Measurements from ENCODE around the gene SPINK4.

The SPINK4 gene

DNA sequence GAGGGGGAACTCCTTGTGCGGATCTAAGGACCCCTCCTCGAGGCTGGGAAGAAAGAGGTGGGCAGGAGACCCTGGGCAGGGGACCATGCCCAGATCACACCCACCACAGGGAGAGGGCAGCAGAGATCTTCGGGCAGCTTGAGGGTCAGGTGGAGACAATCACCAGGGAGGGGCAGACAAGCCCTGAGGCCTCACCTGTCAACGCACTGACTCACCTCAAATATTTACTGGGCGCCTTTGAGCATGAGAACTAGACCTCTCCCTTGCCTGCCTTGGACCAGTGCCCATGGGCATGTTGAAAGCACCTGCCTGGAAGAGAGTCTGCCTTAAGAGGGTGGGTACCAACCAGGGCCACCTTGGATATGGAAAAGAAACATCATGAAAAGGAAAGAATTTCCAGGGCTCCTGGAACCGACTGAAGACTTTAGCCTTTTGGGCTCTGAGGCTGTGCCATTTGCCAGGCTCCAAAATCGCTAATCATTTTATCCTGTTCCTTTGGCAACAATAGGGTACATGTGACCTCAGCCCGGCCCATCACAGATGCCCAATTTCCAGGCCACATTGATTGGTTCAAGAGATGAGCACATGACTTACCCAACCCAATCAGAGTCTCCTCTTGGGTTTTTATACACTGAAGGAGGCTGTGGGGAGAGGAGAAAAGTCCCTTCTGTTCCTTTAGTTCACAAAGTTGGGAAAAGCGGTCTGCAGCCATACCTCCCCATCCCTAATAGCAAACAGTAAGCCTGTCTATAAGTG, 10.4 kb upstream of the SPINK4 start:
- DNase-seq (ENCODE audit: low read depth in 2 of 2) = no peak

DNA sequence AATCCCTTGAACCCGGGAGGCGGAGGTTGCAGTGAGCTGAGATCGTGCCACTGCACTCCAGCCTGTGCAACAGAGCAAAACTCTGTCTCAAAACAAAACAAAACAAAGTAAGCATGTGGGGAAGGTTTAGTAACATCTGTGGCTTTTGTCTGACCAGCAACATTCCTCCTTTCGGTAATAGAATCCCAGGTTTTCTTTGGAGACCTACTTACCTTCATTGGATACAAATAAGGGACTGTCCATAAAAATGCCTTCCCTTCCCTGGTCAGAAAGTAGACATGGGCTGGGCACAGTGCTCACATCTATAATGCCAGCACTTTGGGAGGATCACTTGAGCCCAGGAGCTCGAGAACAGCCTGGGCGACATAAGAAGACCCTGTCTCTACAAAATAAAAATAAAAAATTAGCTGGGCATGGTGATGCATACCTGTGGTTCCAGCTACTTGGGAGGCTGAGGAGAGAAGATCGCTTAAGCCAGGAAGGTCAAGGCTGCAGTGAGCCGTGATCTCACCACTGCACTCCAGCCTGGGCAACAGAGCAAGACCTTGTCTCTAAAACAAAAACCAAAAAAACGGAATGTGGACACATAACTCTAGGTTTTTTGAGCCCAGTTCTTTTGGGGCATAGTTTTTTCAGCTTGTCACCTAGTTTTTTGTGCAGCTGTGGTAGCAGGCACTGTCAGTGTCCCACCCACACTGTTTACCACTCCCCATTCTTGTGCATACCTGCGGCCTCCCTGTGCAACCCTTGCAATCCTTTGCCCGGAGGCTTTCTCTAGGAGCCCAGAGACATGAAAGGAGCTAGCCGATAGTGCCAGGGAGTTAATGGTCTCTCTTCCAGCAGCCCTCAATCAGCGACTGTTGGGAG, 9.0 kb upstream of the SPINK4 start:
- no peak for DNase-seq (ENCODE audit: low read depth in 2 of 2)

DNA sequence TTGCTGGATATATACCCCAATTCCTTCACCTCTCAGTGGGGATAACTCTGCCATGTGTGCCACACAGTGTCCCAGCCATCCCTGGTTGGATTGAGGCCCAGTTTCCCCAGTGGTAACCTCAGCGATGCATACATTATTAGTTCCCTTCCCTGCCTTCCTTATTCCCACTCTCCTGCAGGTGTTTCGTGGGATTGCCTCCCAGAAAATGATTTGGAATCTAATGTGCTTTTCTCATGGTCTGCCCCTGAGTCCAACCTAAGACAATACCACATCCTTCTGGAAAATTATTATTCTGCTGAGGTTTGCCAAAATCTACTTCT, 8.4 kb upstream of the SPINK4 start:
- DNase-seq (ENCODE audit: low read depth in 2 of 2) = no peak

DNA sequence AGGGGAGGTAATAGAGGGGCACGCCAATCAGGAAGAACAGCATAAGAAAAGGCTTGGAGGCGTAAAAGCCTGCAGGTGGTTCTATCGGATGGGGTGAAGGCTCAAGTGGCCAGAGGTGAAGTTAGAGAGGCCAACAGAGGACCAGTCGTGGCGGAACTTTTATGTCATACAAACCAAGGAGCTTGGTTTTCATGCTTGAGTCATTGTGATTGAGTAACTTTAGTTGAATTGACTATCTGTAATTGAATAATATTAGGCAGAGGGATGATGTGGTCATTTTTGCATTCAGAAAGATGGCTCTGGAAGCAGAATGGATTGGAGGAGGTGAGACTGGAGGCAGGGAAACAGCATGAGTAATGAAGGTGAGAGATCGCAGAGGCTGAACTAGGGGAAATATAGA, 7.2 kb upstream of the SPINK4 start:
- no peak for DNase-seq (ENCODE audit: low read depth in 2 of 2)

DNA sequence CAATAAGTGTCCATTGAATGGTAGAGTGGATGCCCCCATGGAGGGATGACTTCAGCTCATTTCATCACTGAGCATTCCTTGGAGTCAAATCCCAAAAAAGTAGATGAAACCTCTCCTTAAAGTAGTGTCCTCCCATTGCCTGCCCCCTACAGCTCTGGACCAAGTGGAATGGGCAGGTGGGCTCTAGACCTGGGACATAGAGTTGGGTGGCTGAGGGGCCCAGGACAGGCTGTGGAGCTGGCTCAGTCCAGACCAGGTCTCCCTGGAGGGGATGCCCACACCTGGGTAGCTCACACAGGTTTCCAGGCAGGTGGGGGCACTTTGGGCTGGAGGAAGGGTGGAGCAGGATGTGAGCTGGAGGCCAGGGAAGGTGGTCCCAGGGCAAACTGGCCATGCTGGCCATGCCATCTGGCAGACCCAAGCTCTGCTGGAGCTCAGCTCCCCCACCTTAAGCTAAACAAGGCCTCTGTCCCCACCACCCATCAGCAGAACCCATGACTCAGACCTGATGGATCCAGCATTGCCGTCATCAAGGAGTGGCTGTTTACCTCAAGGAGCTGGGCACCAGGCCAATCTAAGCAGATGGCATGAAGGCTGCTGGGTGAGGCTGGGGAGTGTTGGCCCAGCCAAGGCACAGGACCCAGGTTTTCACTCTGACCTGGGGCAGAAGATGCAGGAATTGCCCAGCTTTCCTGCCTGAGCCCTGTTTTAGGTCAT, 6.2 kb upstream of the SPINK4 start:
- DNase-seq (ENCODE audit: low read depth in 2 of 2) = no peak

DNA sequence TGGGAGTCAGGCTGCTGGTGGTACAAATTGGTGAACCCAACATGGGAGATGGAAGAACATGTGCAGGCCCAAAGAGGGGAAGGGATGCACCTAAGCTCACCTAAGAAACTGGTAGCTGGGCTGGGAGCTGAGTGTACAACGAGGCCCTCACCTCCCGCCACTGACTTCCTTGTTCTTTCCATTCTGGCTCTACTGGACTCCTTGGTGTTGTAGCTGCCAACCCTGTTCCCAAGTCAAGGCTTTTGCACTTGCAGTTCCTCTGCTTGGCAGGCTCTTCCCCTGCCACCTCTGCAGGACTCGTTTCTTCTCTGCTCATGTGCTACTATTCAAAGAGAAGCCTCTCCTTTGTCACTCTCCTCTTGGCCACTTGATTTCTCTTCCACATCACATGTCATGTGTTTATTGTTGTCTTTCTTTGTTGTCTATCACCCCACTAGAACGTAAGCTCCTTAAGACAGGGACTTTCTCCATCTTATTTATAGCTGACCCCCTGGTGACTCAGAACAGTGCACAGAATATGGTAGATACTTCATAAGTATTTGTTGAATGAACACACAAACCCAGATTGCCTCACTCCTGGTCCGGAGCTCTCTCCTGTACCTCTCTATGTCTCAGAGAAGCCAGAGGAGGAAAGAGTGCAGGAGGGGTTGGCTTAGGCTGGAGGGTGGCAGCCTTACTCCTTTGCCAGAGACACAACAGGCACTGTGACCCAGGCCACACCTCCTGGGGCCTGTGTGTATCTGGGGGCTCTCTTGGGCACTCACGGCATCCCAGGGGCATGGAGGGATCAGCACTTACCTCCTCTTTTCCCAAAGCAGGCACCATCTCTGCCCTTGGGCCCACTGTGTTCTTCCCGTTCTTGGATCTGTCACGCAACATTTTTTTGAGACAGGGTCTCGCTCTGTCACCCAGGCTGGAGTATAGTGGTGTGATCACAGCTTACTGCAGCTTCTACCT, 5.2 kb upstream of the SPINK4 start:
- no peak for DNase-seq (ENCODE audit: low read depth in 2 of 2)

DNA sequence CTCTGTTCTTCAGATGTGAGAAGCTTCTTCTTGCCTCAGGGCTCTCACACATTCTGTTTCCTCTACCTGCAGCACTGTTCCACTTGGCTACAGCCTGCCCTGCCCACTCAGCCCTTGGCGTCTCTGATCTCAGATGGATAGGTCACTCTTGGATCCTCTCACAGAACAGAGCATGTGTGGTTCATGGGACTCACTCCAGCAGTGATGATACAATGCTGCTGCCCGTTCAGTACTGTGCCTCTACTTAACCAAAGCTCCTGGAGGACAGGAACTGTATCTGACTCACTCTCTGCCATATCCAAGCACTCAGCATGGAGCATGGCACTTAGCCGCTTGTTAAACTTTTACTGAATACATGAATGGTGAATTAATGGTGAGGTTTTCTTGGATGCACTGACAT, 3.4 kb upstream of the SPINK4 start:
- no peak for DNase-seq (ENCODE audit: low read depth in 2 of 2)

DNA sequence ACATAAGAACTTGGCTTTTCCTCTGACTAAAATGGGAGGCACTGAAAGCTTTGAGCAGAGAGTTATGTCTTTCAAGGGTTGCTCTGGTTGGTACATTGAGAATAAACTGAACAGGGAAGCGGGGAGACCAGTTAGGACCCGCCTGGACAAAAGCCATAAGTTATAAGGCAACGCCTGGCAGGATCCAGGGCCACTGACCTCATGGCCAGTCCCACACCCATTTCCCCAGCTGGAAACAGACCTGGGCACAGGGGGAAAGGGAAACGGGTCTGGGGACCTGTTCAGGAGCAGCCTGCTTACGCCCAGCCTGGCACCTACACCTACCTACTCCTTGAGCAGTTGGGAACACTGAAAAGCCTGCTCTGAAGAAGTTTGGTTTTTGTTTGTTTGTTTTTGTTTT, 1.3 kb downstream of the SPINK4 start:
- no peak for DNase-seq (ENCODE audit: low read depth in 2 of 2)

DNA sequence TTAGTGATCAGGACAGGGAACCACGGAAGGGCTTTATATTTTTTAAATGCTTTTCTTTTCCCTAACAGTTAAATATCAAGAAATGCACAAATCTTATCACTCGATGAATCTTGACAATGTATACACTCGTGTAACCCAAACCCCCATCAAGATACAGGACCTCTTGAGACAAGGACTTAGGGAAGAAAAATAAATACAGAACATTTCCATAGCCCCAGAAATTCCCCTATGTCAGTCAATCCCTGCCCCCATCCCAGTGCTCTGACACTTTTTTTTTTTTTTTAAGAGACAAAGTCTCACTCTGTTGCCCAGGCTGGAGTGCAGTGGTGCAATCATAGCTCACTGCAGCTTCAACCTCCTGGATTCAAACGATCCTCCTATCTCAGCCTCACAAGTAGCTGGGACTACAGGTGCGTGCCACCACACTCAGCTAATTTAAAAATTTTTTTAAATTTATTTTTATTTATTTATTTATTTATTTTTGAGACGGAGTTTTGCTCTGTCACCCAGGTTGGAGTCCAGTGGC, 2.7 kb downstream of the SPINK4 start:
- no peak for DNase-seq (ENCODE audit: low read depth in 2 of 2)

DNA sequence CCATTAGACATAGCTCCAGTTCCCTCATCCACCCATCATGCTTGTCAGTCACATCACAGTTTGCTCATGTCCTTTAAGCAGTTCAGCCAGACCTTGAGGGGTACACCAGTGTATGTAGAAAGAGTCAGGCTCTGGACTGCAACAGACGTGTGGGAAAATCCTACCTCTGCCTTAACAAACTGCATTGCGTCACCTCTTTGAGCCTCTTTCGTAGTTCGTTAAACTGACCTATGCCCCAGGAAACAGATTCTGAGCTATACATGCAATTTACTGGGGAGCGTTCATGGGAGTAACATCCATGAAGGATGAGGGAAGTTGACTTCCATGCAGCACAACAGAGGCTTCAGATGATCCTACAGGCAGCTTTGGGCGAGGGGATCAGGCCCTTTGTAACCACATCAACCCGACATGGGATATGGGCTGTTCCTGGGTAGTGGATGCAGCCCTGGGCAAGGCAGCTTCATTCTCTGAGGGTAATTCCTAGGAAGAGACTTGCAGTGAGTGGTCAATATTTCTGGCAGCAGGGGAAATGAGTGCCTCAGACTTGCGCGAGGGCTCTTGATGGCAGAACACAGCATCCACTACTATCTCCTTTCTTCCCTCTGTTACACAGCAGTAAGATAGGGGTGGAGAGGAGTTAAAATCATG, 4.3 kb downstream of the SPINK4 start:
- DNase-seq (ENCODE audit: low read depth in 2 of 2) = no peak

DNA sequence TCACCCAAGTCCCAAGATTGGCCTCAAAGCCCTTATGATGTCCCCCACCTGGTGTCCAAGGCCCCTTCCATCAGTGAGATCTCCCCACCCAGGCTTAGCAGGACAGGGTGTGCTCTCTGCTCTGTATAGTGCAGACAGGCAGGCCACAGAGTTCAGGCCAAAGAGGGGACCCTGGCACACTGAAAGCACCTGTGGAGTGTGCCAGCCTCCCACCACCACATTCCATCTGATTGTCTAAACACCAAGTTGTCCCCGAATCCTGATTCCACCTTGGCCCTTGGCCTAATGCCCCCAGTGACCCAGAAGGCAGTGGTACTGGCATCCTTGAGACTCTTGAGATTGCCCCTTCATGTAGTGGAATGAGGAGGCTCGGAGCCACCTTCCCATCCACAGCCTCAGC, 5.4 kb downstream of the SPINK4 start:
- no peak for DNase-seq (ENCODE audit: low read depth in 2 of 2)

DNA sequence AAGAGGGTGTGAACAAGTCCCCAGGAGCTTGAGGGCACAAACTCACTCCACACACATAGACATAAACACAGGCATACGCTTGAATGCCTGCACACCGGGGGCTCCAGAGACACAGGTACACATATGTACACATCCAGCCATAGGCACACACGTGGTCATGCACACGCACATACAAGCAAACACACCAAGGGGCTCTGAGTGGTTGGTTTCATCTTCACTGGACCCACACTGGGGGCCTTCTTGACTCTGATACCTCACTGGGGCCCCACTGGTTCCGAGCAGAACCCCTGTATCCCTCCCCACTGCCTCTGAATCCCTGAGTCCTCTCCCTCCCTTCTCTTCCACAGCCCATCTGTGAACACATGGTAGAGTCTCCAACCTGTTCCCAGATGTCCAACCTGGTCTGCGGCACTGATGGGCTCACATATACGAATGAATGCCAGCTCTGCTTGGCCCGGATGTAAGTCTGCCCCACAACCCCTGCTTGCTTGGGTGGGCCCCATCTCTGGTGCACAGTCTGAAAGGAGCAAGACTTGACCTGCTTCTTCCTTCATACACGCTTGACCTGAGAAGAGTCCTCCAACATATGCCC, 6.4 kb downstream of the SPINK4 start:
- DNase-seq (ENCODE audit: low read depth in 2 of 2) = no peak

DNA sequence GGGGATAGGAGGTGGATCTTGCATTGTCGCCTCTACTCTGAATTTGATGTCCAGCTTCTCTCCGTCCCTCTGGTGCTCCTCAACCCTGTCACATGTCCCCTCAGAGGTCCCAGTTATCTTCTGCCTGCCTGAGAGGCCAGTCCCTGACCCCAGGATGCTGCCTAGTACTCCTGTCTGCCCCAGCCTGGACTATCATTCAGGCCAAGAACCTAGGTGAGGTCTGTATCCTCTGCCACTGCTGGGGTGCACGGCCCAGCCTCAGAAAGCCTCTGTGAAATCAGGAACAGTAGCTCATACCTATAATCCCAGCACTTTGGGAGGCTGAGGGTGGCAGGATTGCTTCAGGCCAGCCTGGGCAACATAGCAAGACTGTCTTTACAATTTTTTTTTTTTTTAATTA, 8.6 kb downstream of the SPINK4 start:
- no peak for DNase-seq (ENCODE audit: low read depth in 2 of 2)

DNA sequence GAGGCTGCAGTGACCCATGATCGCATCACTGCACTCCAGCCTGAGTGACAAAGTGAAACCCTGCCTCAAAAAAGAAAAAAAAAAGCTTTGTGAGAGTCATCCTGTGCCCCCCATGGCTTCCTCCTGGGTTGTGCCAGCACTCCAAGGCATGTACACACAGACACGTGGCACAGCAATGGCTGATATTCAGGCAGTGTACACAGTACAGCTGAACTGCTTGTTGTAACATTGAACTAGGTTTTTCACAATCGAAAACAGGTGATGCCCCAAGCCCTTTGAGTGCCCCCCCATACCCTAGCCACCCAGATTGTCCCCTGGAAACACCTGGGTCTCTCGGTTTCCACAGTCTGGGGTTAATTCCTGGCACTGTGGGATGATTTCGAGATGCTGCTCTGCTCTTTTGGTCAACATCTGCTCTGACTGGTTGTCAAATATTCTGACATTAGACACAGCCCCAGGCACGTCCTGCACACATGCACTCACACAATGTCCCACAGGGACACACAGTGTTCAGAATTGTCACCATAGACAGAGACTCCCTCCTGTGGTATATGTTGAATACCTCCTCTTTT, 9.2 kb downstream of the SPINK4 start:
- no peak for DNase-seq (ENCODE audit: low read depth in 2 of 2)

DNA sequence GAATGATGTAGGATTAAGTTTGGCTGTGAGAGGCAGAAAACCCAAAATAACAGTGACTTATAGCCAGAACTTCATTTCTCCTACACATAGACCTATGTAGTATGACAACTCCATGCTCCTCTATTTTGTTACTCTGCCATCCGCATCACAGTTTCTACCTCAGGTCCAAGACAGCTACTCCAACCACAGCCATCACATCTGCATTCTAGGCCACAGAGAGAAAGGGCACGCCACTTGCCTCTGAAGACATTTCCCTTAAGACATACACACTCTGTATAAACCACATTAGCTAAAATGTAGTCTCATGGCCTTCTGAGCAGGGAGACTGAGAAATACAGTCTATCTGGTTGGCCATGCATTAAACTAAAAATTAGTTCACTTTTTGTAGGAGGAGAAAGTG, 10.0 kb downstream of the SPINK4 start:
- no peak for DNase-seq (ENCODE audit: low read depth in 2 of 2)

DNA sequence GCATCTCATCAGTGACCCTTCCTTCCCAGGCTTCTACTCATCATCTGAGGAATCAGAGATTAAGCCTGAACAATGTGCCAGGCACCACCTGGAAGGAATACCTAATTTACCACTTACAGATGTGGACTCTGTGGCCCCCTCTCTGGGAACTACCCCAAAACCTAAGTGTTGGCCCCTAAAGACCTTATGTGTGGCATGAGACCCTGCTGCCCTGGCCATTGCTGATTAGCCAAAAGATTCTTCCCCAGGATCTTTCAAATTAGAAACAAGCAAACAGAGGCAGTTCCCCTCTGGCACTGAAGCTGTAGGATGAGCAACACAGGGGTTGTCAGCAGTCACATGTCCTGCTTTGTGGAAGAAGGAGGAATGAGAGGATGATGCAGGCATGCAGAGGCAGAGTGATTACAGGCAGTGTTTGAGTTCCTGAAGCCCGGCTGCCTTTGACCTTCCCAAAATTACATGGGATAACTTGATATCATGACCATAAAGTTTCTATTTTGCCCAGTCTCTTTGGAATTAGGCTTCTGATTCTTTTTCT, 10.6 kb downstream of the SPINK4 start:
- DNase-seq (ENCODE audit: low read depth in 2 of 2) = no peak

DNA sequence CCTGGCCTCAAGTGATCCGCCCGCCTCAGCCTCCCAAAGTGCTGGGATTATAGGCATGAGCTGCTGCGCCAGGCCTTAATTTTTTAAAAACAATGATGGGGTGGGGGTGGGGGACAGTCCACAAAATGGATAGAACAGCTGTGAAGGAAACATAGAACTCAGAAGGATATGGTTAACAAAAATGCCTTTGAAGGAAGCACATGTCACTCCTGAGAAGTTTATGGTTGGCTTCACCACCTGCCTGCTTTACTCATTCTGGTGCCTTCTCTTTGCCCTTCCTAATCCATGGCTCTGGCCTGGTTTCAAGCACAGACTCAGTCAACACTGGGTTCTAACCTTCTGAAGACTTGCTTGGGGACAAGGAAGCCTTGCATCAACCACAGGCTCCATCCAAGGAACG, 14.2 kb downstream of the SPINK4 start:
- DNase-seq (ENCODE audit: low read depth in 2 of 2) = no peak

DNA sequence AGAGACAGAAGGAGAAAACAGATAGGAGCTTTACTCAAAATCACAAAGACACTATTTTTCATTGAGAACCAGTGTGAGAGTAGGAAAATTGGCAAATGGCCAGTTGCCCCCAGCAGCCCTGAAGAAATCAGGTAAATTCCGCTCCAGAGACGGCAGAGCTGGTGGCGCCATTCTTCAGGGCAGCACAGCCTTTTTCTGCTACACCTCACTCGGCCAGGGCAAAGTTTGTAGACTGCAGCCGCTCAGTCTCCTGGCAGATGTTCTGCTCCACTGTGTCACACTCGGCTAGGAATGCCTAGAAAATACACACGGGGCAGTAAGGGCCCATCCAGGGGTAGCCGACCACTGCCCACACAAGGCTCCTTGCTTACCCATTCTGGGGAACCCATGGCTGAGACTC, 15.0 kb downstream of the SPINK4 start:
- no peak for DNase-seq (ENCODE audit: low read depth in 2 of 2)

DNA sequence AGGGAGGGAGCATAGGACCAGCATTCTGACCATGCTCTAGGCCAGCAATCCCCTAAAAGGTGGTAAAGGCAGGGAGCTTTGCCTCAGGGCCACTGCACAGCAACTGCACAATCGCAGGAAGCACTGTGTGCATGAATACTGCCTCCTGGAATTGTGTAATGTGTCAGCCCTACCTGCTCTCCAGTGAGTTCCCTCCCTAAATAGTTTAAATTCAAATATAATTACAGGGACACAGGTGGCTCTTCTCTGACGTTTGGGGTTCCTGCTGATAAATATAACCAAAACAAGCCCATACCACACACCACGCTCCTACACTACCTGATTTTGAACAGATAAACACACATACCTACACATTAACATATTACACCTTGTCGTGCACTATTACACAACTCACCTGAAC, 15.5 kb downstream of the SPINK4 start:
- DNase-seq (ENCODE audit: low read depth in 2 of 2) = no peak

DNA sequence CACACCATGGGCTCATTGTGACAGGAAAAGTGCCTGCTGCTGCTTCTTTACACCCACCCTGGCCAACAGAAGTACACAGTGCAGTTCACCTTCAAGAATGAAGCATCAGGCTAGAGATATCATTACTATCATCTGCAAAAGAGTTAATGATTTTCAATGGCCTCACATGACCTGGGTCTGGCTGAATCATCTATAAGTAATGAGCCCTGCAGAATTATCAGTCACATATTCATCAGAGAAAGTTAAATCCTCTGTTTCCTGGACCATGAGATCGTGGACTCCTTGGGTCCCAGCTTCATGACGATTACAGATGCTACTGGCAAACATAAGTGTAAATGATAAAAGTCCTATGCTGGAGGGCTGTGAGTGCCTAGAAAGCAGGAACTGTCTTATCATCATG, 16.3 kb downstream of the SPINK4 start:
- DNase-seq (ENCODE audit: low read depth in 2 of 2) = no peak
